Mesendoderm (in vitro differentiated cells): ENCODE data around the gene TANK.

Source experiments
- DNase-seq: peaks from one replicate; pipeline ENCODE4 v3.0.0; 2013
- H2AK5ac ChIP-seq: 2 replicates; pipeline ENCODE4 v1.6.1; 2013; ENCODE audit warnings: low read length, inconsistent platforms
- H2BK120ac ChIP-seq: 2 replicates; pipeline ENCODE4 v1.6.1; 2013; ENCODE audit warnings: low read depth, mild to moderate bottlenecking, low read length, moderate library complexity, mixed read lengths
- H2BK15ac ChIP-seq: replicated peaks from 2 replicates; pipeline ENCODE4 v1.6.1; 2013; ENCODE audit warnings: low read depth, mild to moderate bottlenecking, moderate library complexity
- H2BK5ac ChIP-seq: 2 replicates; pipeline ENCODE4 v1.6.1; 2013; ENCODE audit warnings: low read length, inconsistent platforms
- H3K18ac ChIP-seq: 2 replicates; pipeline ENCODE4 v1.6.1; 2013; ENCODE audit warnings: mild to moderate bottlenecking, low read length, mixed read lengths
- H3K23ac ChIP-seq: one replicate; pipeline ENCODE4 v1.6.1; 2013; ENCODE audit warnings: low read length
- H3K27ac ChIP-seq: 2 replicates; pipeline ENCODE4 v1.5.1; 2013; ENCODE audit warnings: low read depth, mild to moderate bottlenecking, inconsistent platforms, low read length, moderate library complexity
- H3K27me3 ChIP-seq: 2 replicates; pipeline ENCODE4 v1.6.1; 2013; ENCODE audit warnings: low read length, control low read depth, mild to moderate bottlenecking, inconsistent platforms; ENCODE audit not compliant: insufficient read depth, poor library complexity
- H3K36me3 ChIP-seq: 2 replicates; pipeline ENCODE4 v1.6.1; 2013; ENCODE audit warnings: low read length, inconsistent platforms; ENCODE audit not compliant: control insufficient read depth, insufficient read depth
- H3K4ac ChIP-seq: one replicate; pipeline ENCODE4 v1.6.1; 2013; ENCODE audit warnings: low read depth, mild to moderate bottlenecking, low read length, moderate library complexity
- H3K4me1 ChIP-seq: 2 replicates; pipeline ENCODE4 v1.6.1; 2013; ENCODE audit warnings: low read depth, low read length, inconsistent platforms; ENCODE audit not compliant: control insufficient read depth
- H3K4me2 ChIP-seq: 2 replicates; pipeline ENCODE4 v1.6.1; 2013; ENCODE audit warnings: low read length
- H3K4me3 ChIP-seq: 2 replicates; pipeline ENCODE4 v1.5.1; 2013; ENCODE audit warnings: mild to moderate bottlenecking, low read length
- H3K56ac ChIP-seq: one replicate; pipeline ENCODE4 v1.6.1; 2013; ENCODE audit warnings: low read length
- H3K79me1 ChIP-seq: 2 replicates; pipeline ENCODE4 v1.6.1; 2013; ENCODE audit warnings: low read length, inconsistent platforms
- H3K79me2 ChIP-seq: 2 replicates; pipeline ENCODE4 v1.6.1; 2013; ENCODE audit warnings: mild to moderate bottlenecking, low read length; ENCODE audit not compliant: control insufficient read depth, insufficient read depth
- H3K9ac ChIP-seq: 2 replicates; pipeline ENCODE4 v1.6.1; 2013; ENCODE audit warnings: low read length, inconsistent platforms
- H4K5ac ChIP-seq: one replicate; pipeline ENCODE4 v1.6.1; 2013; ENCODE audit warnings: low read length
- H4K8ac ChIP-seq: one replicate; pipeline ENCODE4 v1.6.1; 2013; ENCODE audit warnings: low read depth, mild to moderate bottlenecking, control low read depth, low read length, moderate library complexity
- WGBS: extraction: QIAGEN DNeasy Blood & Tissue Kit; methylation state at CpG from one replicate; pipeline ENCODE4 v1.1.7; 2013; ENCODE audit warnings: low lambda C conversion rate, missing lambda C conversion rate; ENCODE audit not compliant: insufficient coverage; ENCODE audit errors: extremely low coverage; 5-methylcytosine and 5-hydroxymethylcytosine counted together

The TANK gene

DNA sequence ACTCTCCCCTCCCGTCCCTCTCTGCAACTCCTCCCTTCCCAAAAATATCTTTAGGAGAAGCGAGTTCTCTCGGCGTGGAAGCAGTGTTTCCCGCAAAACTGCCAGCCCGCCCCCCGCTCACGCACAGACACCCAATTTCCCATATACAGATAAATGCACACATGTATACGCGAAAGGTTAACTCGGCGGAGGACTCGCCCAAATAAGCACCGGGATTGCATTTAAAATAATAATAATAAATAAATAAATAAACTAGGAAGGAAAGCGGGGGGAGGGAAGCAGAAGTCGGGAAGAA, 78.0 kb downstream of the TANK start:
- DNase-seq: no peak
- Histone ChIP-seq H3K27ac (no peak overlapping the region), H3K27me3 (no peaks in the 10 kb centered on the region), H4K8ac (no peak overlapping the region), H3K79me1 (no peaks in the 10 kb centered on the region), H3K79me2 (no peaks in the 10 kb centered on the region), H3K4ac (no peak overlapping the region), H3K4me2 (peak overlapping the region; percentile 85), H3K4me1 (peaks cover 2% of the 10 kb centered on the region), H2BK5ac (no peak overlapping the region), H3K18ac (peak overlapping the region; percentile 22), H2BK120ac (no peak overlapping the region), H2BK15ac (no peak overlapping the region), H2AK5ac (no peak overlapping the region), H3K56ac (peak overlapping the region; percentile 78), H3K36me3 (no peaks in the 10 kb centered on the region), H3K23ac (peak overlapping the region; percentile 9), H3K9ac (peak overlapping the region; percentile 57), H4K5ac (no peak overlapping the region), H3K4me3 (peak overlapping the region; percentile 22)
- no CpG with 5 or more reads among the region's 16 CpGs for WGBS

DNA sequence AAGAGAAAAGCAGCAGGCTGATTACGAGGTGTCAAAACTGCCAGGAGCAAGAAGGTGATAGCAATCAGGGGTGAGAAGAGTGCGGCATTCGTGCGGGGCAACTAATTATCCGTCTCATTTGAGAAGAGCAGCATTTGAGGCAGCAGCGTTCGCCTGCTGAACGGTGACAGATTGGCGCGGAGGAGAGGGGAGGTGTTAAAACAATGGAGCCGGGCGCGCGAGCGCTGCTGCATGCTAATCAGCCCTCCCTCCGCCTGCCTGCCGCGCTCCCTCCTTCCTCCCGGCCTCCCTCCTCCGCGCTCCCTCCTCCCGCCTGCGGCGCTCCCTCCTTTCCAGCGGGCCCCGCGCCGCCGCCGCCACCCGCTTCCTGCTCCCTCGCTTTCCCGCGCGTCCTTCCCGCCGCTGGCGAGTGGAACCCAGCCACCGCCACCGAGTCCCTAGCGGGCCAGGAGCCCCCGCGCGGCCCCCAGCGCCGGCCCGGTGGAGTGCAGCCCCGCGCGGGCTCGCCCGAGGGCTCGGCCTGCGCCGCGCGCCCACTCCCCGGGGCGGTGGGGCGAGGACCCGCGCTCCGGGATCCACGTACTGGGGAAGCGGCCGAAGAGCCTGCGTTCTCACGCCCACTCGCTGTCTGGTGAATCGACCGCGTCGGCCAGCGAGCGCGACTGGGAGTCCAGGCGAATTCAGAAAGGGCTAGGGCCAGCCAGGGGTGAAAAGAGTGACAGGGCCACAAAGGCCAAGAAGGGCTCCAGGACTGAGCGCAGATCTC, 78.5 kb downstream of the TANK start:
- Histone ChIP-seq H3K27me3 (no peaks in the 10 kb centered on the region), H2BK15ac (no peak overlapping the region), H2BK120ac (peak overlapping the region; percentile 78), H3K9ac (peak overlapping the region; percentile 63), H2AK5ac (no peak overlapping the region), H3K18ac (peak overlapping the region; percentile 95), H4K8ac (no peak overlapping the region), H3K4me1 (peaks cover 2% of the 10 kb centered on the region), H2BK5ac (peak overlapping the region; percentile 56), H3K56ac (peak overlapping the region; percentile 90), H3K79me2 (no peaks in the 10 kb centered on the region), H3K4me3 (peak overlapping the region; percentile 27), H3K27ac (peak overlapping the region; percentile 89), H4K5ac (no peak overlapping the region), H3K4ac (peak overlapping the region; percentile 61), H3K79me1 (no peaks in the 10 kb centered on the region), H3K36me3 (no peaks in the 10 kb centered on the region), H3K23ac (no peak overlapping the region), H3K4me2 (peak overlapping the region; percentile 85)
- DNase-seq: peak; percentile 93
- whole genome bisulfite sequencing: no CpG with 5 or more reads among the region's 78 CpGs

- Histone ChIP-seq H3K27ac (peak overlapping the region; percentile 89), H3K18ac (peak overlapping the region; percentile 95), H3K56ac (peak overlapping the region; percentile 90), H3K4ac (peak overlapping the region; percentile 25), H3K4me2 (peak overlapping the region; percentile 68), H4K8ac (no peak overlapping the region), H3K23ac (no peak overlapping the region), H2BK5ac (no peak overlapping the region), H3K4me1 (peaks cover 2% of the 10 kb centered on the region), H4K5ac (no peak overlapping the region), H2BK15ac (peak overlapping the region; percentile 45), H3K4me3 (peak overlapping the region; percentile 12), H2AK5ac (no peak overlapping the region), H3K9ac (peak overlapping the region; percentile 63), H2BK120ac (peak overlapping the region; percentile 78), H3K79me1 (no peaks in the 10 kb centered on the region), H3K36me3 (no peaks in the 10 kb centered on the region), H3K27me3 (no peaks in the 10 kb centered on the region), H3K79me2 (no peaks in the 10 kb centered on the region)
- peak; percentile 62 for DNase-seq
- no CpG with 5 or more reads among the region's 47 CpGs for WGBS
These were observed 79.3 kb downstream of the TANK start for GRCh38 chr2:161239326-161240109.

DNA sequence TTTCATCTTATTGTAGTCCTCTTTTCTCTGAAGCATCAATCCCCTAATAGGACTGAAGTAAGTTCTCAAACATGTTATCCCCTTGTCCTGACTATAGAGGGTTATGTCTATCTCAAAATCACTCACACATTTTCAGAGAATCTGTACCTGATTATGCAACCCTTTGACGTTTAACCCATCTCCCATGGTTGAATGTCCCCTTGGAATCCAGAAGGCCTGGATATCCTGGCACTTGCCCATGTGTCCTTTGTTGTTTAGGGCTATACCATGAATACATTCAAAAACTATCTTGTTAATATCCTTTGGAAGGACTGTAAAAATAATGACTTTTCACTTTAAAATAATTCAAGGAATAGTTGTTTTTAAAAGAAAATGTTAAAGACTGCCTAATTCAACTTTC, 81.7 kb downstream of the TANK start:
- H2BK5ac ChIP-seq: no peak overlapping the region
- no peaks in the 10 kb centered on the region for H3K27me3 ChIP-seq
- H3K4me1 ChIP-seq: peaks cover 2% of the 10 kb centered on the region
- H3K4ac ChIP-seq: no peak overlapping the region
- no peak overlapping the region for H3K18ac ChIP-seq
- DNase-seq: no peak
- H3K79me1 ChIP-seq: no peaks in the 10 kb centered on the region
- H3K23ac ChIP-seq: no peak overlapping the region
- no peak overlapping the region for H4K5ac ChIP-seq
- no peak overlapping the region for H4K8ac ChIP-seq
- H3K4me2 ChIP-seq: no peak overlapping the region
- H2BK15ac ChIP-seq: peak overlapping the region; percentile 59
- H3K27ac ChIP-seq: no peak overlapping the region
- H3K56ac ChIP-seq: no peak overlapping the region
- H3K36me3 ChIP-seq: no peaks in the 10 kb centered on the region
- no peak overlapping the region for H3K9ac ChIP-seq
- H2AK5ac ChIP-seq: no peak overlapping the region
- H3K4me3 ChIP-seq: no peak overlapping the region
- WGBS: no CpG with 5 or more reads among the region's 1 CpG
- no peaks in the 10 kb centered on the region for H3K79me2 ChIP-seq
- H2BK120ac ChIP-seq: no peak overlapping the region

GRCh38 chr2:161243312-161243711, 83.1 kb downstream of the TANK start:
- H3K4ac ChIP-seq: no peak overlapping the region
- no peaks in the 10 kb centered on the region for H3K79me2 ChIP-seq
- peaks cover 4% of the 10 kb centered on the region for H3K4me1 ChIP-seq
- H2BK120ac ChIP-seq: no peak overlapping the region
- H4K5ac ChIP-seq: no peak overlapping the region
- no peak overlapping the region for H4K8ac ChIP-seq
- H3K4me2 ChIP-seq: no peak overlapping the region
- H2AK5ac ChIP-seq: no peak overlapping the region
- no peak overlapping the region for H2BK15ac ChIP-seq
- no CpG with 5 or more reads among the region's 3 CpGs for WGBS
- H3K36me3 ChIP-seq: no peaks in the 10 kb centered on the region
- peak overlapping the region; percentile 12 for H3K56ac ChIP-seq
- no peak overlapping the region for H3K23ac ChIP-seq
- no peaks in the 10 kb centered on the region for H3K27me3 ChIP-seq
- H3K27ac ChIP-seq: no peak overlapping the region
- H3K79me1 ChIP-seq: no peaks in the 10 kb centered on the region
- H3K9ac ChIP-seq: no peak overlapping the region
- no peak overlapping the region for H3K18ac ChIP-seq
- peak; percentile 61 for DNase-seq
- no peak overlapping the region for H3K4me3 ChIP-seq
- no peak overlapping the region for H2BK5ac ChIP-seq
